Measurements from ENCODE around the gene NFATC1.

- TF ChIP-seq NRF1 (IDR thresholded peaks at IDR 0.05; ENCODE audit: low read depth, low read length) (no peak), MAX (IDR thresholded peaks at IDR 0.05; ENCODE audit: low read depth) (no peak), RAD21 (IDR thresholded peaks at IDR 0.05; ENCODE audit: low read length) (no peak), TAF1 (IDR thresholded peaks at IDR 0.05; ENCODE audit: borderline replicate concordance, low read depth, low read length) (no peak), CHD2 (IDR thresholded peaks at IDR 0.05; ENCODE audit: low read length, partially characterized antibody) (no peak), FOSL2 (IDR thresholded peaks at IDR 0.05; ENCODE audit: borderline replicate concordance, low read depth) (no peak), USF1 (IDR thresholded peaks at IDR 0.05; ENCODE audit: borderline replicate concordance, low read depth) (no peak), MEF2A (IDR thresholded peaks at IDR 0.05; ENCODE audit: borderline replicate concordance, low read depth) (no peak), ELF1 (IDR thresholded peaks at IDR 0.05) (no peak), POLR2AphosphoS5 (IDR thresholded peaks at IDR 0.05; ENCODE audit: low read depth, low read length) (no peak), SIN3A (IDR thresholded peaks at IDR 0.05; ENCODE audit: borderline replicate concordance, low read depth, low read length) (no peak), GABPA (IDR thresholded peaks at IDR 0.05; ENCODE audit: low read depth) (no peak)
- TF ChIP-seq, protein P1, sequence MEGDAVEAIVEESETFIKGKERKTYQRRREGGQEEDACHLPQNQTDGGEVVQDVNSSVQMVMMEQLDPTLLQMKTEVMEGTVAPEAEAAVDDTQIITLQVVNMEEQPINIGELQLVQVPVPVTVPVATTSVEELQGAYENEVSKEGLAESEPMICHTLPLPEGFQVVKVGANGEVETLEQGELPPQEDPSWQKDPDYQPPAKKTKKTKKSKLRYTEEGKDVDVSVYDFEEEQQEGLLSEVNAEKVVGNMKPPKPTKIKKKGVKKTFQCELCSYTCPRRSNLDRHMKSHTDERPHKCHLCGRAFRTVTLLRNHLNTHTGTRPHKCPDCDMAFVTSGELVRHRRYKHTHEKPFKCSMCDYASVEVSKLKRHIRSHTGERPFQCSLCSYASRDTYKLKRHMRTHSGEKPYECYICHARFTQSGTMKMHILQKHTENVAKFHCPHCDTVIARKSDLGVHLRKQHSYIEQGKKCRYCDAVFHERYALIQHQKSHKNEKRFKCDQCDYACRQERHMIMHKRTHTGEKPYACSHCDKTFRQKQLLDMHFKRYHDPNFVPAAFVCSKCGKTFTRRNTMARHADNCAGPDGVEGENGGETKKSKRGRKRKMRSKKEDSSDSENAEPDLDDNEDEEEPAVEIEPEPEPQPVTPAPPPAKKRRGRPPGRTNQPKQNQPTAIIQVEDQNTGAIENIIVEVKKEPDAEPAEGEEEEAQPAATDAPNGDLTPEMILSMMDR (IDR thresholded peaks at IDR 0.05), result no peak
Measured at GRCh38 chr18:79418236-79418635, 22.5 kb downstream of the NFATC1 start.
